ACC112 (cell line): ENCODE results near the gene FXYD1.
A peak's percentile ranks its signal among the peaks of the same experiment; 100 is the strongest.

Experiments
- H2AFZ ChIP-seq: fragments of 200-600 bp; sonication (generic); one replicate; pipeline ENCODE4 v1.6.0; 2017; ENCODE audit warnings: antibody characterized with exemption, low read length; ENCODE audit not compliant: unreplicated experiment
- H3K27ac ChIP-seq: fragments of 200-600 bp; sonication (generic); 2 replicates; pipeline ENCODE4 v1.5.1; 2014; ENCODE audit warnings: low read depth, mild to moderate bottlenecking, antibody characterized with exemption, low read length, moderate library complexity
- H3K27me3 ChIP-seq: fragments of 200-600 bp; sonication (generic); 2 replicates; pipeline ENCODE4 v1.6.1; 2014; ENCODE audit warnings: mild to moderate bottlenecking, antibody characterized with exemption, low read length, moderate library complexity, mixed read lengths; ENCODE audit not compliant: insufficient read depth
- H3K36me3 ChIP-seq: fragments of 200-600 bp; sonication (generic); 2 replicates; pipeline ENCODE4 v1.6.1; 2016; ENCODE audit warnings: mild to moderate bottlenecking, antibody characterized with exemption, low read length, moderate library complexity, mixed read lengths; ENCODE audit not compliant: insufficient read depth
- H3K4me1 ChIP-seq: fragments of 200-600 bp; sonication (generic); one replicate; pipeline ENCODE4 v1.6.1; 2016; ENCODE audit warnings: low read length, mixed read lengths; ENCODE audit not compliant: insufficient read depth, unreplicated experiment, control insufficient read depth
- H3K4me3 ChIP-seq: fragments of 200-600 bp; sonication (generic); 2 replicates; pipeline ENCODE4 v1.5.1; 2014; ENCODE audit warnings: mild to moderate bottlenecking, low read depth, low read length
- H3K79me2 ChIP-seq: fragments of 200-600 bp; sonication (generic); one replicate; pipeline ENCODE4 v1.6.0; 2016; ENCODE audit warnings: low read length; ENCODE audit not compliant: control insufficient read depth, unreplicated experiment, insufficient read depth

Gene FXYD1

GRCh38 chr19:35138305-35138892 lies at the start of gene FXYD1:
Gene FXYD1 (plus strand): TSS chr19:35138824. CDS start chr19:35140080, 1,256 bp downstream.
- H3K79me2 ChIP-seq, result no peaks in the 10 kb centered on the region
- no peak within 1 kb of the TSS for H3K4me3 ChIP-seq
- no peaks in the 10 kb centered on the region for H3K27me3 ChIP-seq
- no peak within 1 kb of the TSS for H2AFZ ChIP-seq
- H3K27ac ChIP-seq, result no peak within 1 kb of the TSS
- peaks cover 3% of the 10 kb centered on the region for H3K4me1 ChIP-seq
- no peaks in the 10 kb centered on the region for H3K36me3 ChIP-seq

GRCh38 chr19:35089554-35089953 lies 49.1 kb upstream of the FXYD1 start:
- no peaks in the 10 kb centered on the region for H3K27me3 ChIP-seq
- no peaks in the 10 kb centered on the region for H3K79me2 ChIP-seq
- no peaks in the 10 kb centered on the region for H3K36me3 ChIP-seq
- no peak overlapping the region for H3K4me3 ChIP-seq
- H2AFZ ChIP-seq, result no peak overlapping the region
- H3K4me1 ChIP-seq, result no peaks in the 10 kb centered on the region
- H3K27ac ChIP-seq, result no peak overlapping the region

GRCh38 chr19:35090160-35090505 lies 48.5 kb upstream of the FXYD1 start:
- H3K79me2 ChIP-seq, result no peaks in the 10 kb centered on the region
- H3K27me3 ChIP-seq, result no peaks in the 10 kb centered on the region
- H3K27ac ChIP-seq, result no peak overlapping the region
- H3K4me3 ChIP-seq, result peak overlapping the region; percentile 31; the same call in 1 of the 2 replicates
- H3K4me1 ChIP-seq, result no peaks in the 10 kb centered on the region
- no peak overlapping the region for H2AFZ ChIP-seq
- H3K36me3 ChIP-seq, result no peaks in the 10 kb centered on the region

GRCh38 chr19:35090506-35091214 lies 48.0 kb upstream of the FXYD1 start:
- Histone ChIP-seq H3K4me3 (peak overlapping the region; percentile 31), H3K27ac (no peak overlapping the region)

GRCh38 chr19:35093430-35093829 lies 45.2 kb upstream of the FXYD1 start:
- Histone ChIP-seq H2AFZ (no peak overlapping the region), H3K36me3 (no peaks in the 10 kb centered on the region), H3K4me3 (no peak overlapping the region), H3K79me2 (no peaks in the 10 kb centered on the region), H3K4me1 (no peaks in the 10 kb centered on the region), H3K27me3 (no peaks in the 10 kb centered on the region), H3K27ac (no peak overlapping the region)

More at GRCh38 chr19:35090506-35091214, 48.0 kb upstream of the FXYD1 start:
- Histone ChIP-seq H2AFZ (no peak overlapping the region), H3K36me3 (no peaks in the 10 kb centered on the region), H3K4me1 (no peaks in the 10 kb centered on the region), H3K27me3 (no peaks in the 10 kb centered on the region), H3K79me2 (no peaks in the 10 kb centered on the region)

GRCh38 chr19:35093941-35094647 lies 44.5 kb upstream of the FXYD1 start:
- Histone ChIP-seq H3K79me2 (no peaks in the 10 kb centered on the region), H3K27me3 (no peaks in the 10 kb centered on the region), H3K4me3 (no peak overlapping the region), H3K36me3 (no peaks in the 10 kb centered on the region), H2AFZ (no peak overlapping the region), H3K4me1 (no peaks in the 10 kb centered on the region), H3K27ac (no peak overlapping the region)

GRCh38 chr19:35094656-35095055 lies 44.0 kb upstream of the FXYD1 start:
- H3K79me2 ChIP-seq, result no peaks in the 10 kb centered on the region
- H3K27ac ChIP-seq, result no peak overlapping the region
- no peak overlapping the region for H3K4me3 ChIP-seq
- H3K4me1 ChIP-seq, result no peaks in the 10 kb centered on the region
- no peaks in the 10 kb centered on the region for H3K27me3 ChIP-seq
- no peak overlapping the region for H2AFZ ChIP-seq
- no peaks in the 10 kb centered on the region for H3K36me3 ChIP-seq

GRCh38 chr19:35095667-35096368 lies 42.8 kb upstream of the FXYD1 start:
- Histone ChIP-seq H3K79me2 (no peaks in the 10 kb centered on the region), H3K27ac (no peak overlapping the region), H3K36me3 (no peaks in the 10 kb centered on the region), H2AFZ (no peak overlapping the region), H3K27me3 (no peaks in the 10 kb centered on the region), H3K4me3 (no peak overlapping the region), H3K4me1 (no peaks in the 10 kb centered on the region)

- H2AFZ ChIP-seq, result no peak overlapping the region
Observed at GRCh38 chr19:35098413-35099049, 40.1 kb upstream of the FXYD1 start.

GRCh38 chr19:35099155-35099896 lies 39.3 kb upstream of the FXYD1 start:
- Histone ChIP-seq H3K36me3 (no peaks in the 10 kb centered on the region), H3K4me1 (no peaks in the 10 kb centered on the region), H2AFZ (no peak overlapping the region), H3K79me2 (no peaks in the 10 kb centered on the region), H3K27ac (no peak overlapping the region), H3K4me3 (no peak overlapping the region), H3K27me3 (no peaks in the 10 kb centered on the region)

More at GRCh38 chr19:35098413-35099049, 40.1 kb upstream of the FXYD1 start:
- Histone ChIP-seq H3K36me3 (no peaks in the 10 kb centered on the region), H3K4me3 (no peak overlapping the region), H3K27me3 (no peaks in the 10 kb centered on the region), H3K79me2 (no peaks in the 10 kb centered on the region), H3K4me1 (no peaks in the 10 kb centered on the region), H3K27ac (no peak overlapping the region)
